ENCODE results near the gene BFSP2.
A peak's percentile ranks its signal among the peaks of the same experiment; 100 is the strongest.
"Not testable (repeated sequence)": the region's sequence is repeated elsewhere in the genome, so short reads cannot be mapped to it uniquely, and the experiment has no call there.

Gene BFSP2

DNA sequence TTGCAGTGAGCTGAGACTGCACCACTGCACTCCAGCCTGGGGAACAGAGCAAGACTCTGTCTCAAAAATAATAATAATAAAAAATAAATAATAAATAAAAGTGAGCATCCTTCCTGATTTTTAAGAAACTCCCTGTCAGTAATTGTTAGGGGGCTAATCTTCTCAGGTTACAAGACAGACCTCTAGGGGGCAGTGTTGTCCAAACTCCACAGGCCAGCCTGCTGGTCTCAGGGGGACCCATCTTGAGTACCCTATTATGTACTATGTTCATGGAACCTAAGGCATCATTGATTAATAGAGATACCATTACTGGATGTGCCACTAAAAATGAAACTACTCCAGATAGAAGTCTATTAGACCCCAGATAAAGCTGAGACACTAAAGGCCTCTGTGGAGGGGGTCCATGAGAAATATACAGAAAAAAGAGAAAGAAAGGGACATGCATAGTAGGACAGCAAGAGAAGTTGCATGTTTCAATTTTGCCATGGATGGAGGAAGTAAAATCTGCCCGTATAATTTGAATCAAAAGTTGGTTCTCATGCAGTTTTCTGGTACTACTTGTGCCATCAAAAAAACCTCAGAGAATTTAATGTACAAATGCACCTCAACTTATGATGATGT lies 88.2 kb downstream of the BFSP2 start:
- no peak for FAIRE-seq

DNA sequence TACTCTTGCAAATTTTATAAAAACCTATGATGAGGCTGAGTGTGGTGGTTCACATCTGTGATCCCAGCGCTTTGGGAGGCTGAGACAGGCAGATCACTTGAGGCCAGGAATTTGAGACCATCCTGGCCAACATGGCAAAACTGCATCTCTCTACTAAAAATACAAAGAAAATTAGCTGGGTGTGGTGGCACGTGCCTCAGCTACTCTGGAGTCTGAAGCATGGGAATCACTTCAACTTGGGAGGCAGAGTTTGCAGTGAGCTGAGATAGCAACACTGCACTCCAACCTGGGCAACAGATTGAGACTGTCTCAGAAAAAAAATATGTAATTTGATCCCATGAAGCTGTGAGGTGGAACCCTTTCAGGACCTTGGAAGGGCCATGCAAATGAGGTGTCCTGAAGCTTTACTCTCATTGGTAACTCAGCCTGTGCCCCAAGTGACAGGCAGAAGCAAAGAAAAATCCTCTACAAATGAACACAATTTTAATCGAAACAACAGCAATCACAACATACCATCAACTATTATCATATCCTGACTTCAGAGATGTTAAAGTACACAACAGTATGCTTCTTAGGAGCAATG lies 89.0 kb downstream of the BFSP2 start:
- no peak for FAIRE-seq

DNA sequence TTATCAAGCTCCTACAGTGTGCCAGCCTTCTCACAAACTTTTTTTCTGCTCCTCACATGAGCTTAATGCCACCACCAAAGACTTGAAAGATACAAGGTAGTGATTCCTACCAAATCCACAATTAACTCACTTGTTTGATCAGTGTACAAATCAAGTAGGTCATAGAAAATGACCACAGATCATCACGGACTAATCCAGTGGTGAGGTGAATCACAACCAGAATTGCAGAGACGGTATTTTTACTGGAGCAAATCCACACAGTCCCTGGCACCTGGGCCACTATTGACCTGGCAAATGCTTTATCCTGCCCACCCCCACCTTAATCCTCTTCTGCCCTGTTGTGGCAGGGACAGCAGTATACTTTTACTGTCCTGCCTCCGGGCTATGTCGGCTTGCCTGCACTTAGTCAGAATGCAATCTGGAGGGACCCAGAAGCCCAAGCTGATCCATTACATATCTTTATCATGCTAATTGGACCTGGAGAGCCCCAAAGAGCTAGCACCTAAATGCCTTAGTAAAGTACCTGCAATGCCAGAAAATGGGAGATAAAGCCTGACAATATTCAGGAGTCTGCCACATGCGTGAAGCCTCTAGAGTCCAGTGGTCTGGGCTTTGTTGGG lies 89.7 kb downstream of the BFSP2 start:
- FAIRE-seq: no peak

DNA sequence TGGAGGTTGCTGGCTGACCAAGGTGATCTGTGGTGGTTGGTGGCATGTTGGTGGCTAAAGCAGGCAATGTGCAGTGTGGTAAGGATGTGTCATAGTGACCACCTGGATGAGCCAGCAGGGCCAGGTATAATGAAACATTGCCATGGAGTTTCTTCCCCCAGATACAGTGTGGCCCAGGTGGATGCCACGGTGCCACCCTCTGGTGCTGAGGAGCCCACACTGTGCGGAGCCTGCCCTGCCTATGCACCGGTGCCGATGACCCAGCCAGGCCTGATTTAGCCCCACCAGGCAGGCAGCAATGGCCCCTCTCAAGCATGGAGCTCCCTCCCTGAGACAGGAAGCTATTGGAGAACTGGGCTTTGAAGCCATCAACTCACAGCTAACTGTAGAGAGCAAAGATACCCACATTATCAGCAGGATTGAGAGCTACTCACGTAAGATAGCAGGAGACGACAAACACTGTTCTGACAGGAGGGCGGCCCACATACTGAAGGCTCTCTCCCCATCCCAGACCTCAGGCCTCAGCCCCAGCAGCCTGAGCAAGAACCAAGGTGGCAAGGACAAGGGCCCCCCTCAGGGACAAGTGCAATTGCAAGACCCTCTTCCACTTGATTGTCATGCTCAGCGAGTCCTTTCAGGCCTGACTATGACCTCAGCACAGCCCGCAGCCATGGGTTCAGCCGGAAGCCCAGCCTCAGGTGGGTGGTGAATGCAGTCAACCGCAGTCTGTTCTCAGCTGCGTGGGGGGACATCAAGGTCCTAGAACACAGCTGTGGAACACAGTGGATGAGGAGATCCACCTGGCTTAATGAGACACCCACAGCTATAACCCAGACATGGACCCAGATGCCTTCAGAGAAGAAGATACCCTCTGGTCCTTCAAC lies 90.9 kb downstream of the BFSP2 start:
- FAIRE-seq: no peak

DNA sequence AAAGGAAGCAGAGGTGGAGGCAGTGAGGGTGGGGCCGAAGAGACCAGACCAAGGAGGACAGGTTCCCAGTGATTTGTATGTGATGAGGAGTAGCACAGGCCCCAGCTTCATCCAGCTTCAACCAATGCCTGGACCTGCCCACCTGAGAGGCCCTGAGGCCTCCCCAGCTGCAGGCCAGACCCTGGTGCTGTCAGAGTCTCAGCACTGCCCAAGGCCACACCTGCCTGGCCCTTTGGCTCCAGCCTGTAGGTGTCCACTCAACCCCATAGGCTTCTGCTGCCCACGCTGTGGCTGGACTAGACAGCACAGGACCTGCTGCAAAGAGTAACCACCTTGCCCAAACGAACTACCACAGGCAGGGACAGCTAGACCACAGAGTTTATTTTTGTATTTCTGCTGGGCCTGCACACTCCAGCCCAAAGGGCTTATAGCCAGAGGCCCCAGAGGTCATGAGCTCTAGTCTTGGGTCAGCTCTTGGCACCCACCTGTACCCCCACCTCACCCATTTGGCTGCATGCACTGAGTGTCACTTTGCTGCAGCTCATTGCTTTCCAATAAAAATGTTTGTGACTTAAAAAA lies 91.7 kb downstream of the BFSP2 start:
- FAIRE-seq: no peak

DNA sequence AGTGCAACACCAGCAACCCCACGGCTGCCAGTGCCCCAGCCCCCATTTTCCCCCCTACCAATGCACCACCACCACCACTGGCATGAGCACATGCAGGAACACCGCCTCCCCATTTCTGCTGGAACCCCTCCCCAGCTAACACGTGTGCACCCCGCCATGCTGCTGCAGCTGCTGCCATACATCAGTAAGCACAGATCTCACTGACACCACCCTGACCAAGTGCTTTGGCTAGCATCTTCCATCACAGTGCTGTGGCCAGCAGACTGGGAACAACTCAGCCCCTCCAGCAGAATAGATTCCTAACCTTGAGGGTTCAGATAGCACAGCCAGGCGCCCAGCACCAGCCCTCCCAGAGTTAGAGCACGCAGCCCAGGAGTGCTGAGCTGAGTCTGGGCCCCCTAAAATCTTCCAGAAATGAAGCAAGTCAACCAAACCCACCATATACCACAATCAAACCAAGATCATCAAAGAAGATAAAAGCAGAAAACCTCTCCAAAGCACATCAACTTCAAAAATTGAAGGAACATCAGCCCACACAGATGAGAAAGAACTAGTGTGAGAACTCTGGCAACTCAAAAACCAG lies 92.4 kb downstream of the BFSP2 start:
- no peak for FAIRE-seq

DNA sequence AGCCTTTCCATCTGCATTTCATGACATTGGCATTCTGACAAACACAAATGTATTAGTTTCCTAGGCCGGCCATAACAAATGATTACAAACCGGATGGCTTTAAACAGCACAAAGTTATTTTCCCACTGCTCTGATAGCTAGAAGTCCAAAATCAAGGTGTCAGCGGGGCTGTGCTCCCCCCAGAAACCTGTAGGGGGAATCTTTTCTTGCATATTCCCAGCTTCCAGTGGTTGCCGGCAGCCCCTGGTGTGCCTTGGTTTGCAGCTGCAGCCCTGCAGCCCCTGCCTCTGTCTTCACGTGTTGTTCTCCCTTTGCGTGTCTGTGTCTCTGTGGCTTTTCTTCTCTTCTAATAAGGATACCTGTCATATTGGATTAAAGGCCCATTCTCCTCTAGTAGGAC lies 94.6 kb downstream of the BFSP2 start:
- no peak for FAIRE-seq

DNA sequence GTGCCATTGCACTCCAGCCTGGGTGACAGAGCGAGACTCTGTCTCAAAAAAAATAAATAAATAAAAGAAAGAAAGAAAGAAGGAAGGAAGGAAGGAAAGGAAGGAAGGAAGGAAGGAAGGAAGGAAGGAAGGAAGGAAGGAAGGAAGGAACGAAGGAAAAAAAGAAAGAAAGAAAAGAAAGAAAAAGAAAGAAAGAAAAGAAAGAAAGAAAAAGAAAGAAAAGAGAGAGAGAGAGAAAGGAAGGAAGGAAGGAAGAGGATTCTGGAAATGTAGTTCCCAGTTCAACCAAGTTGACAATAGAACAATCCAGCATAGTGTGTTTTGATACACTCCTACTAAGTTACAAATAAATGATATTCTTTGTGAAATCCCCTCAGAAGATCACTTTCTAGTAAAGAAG lies 102.7 kb downstream of the BFSP2 start:
- FAIRE-seq: not testable (repeated sequence)

DNA sequence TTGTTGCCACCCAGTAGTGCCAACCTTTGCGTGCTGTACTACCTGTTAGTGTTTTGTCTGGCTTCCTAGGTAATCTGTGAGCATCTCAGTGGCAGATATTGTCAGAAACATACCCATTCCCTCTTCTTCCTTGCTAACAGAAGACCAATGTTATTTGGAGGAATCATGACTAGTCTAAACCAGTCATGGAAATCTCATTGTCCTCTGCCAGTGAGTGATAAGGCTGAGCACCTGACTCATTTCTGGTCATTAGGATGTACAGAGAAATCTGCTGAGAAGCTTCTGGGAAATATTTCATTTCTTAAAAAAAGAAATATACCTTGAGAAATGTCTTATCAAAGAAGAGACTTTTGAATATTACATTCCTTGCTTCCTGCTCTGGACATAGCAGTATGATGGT lies 103.6 kb downstream of the BFSP2 start:
- no peak for FAIRE-seq

DNA sequence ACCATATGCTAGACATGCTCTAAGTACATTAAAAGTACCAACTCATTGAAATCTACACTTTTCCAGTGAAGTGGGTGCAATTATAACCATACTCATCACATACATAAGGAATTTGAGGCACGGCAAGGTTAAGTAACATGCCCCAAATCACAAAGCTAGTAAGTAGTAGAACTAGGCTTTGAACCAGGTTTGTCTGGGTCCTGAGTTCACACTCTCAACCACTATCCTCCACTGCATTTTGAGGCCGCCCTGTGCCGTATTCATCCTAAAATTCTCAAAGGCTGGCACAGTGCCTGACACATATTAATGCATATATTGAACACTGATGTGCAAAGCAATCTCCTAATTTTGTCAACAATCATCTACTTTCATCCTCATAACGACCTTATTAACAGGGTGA lies 104.9 kb downstream of the BFSP2 start:
- FAIRE-seq: no peak

DNA sequence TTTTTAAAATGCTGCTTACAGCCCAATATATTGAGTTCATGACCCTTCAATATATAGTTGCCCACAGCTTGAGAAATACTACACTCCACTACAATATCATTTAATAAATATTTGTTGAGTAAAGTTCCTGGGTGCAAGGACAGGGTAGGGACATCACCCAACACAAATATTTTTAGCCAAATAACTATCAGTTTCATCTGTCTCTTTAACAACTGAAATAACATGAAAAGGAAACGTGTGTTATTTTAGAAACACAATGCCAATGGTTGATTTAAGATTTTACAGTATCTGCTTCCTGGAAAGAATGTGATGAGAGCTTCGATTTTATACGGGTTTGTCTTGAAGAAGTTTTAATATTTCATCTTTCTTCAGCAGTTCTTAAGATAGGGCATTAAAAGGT lies 106.0 kb downstream of the BFSP2 start:
- no peak for FAIRE-seq

DNA sequence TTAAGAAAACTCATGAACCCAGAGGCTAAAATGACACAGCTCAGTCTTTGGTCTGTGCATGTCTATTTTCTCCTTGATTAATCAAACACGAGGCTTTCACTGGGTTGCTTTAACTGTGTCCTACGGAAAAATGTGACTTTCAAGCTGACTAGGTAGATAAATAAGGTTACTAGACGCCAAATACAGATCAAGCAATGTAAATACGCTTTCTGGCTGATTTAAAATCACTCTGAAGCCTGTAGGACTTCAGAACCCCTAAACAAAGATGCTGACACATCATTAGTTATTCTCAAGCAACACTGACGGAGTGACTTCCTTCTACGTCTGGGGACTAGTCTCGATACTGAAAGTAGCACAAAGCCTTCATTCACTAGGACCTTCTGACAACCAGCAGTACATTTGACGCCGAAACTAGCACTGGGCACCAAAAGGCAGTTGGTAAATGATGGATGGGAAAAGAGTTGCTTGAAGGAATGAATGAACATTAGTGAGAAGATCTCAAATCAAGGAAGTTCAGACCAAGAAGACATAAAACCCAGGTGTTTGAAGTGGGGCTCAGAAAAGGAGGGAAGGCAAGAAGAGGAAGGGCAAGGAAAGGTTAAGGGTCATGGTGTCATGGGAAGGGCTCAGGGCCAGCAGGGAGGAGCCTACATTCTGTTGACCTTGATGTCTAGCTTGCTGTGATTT lies 106.5 kb downstream of the BFSP2 start:
- FAIRE-seq: peak; percentile 24

DNA sequence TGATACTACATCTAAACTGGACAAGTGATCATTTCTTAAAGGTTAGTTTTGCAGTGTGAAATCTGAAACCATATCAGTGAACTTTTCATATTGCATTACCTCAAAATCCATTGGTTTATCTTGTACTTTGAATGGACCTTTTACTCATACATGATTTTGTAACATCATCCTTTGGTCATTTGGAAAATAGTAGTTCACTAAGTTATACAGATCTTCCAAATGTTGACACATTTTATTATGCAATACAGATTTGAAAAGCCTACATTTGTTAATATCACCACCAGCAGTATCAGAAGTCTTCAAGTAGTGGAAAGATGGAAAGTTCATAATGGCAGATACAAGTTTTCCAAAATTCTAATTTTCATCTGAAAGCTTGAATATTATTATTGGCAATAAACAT lies 109.6 kb downstream of the BFSP2 start:
- no peak for FAIRE-seq

DNA sequence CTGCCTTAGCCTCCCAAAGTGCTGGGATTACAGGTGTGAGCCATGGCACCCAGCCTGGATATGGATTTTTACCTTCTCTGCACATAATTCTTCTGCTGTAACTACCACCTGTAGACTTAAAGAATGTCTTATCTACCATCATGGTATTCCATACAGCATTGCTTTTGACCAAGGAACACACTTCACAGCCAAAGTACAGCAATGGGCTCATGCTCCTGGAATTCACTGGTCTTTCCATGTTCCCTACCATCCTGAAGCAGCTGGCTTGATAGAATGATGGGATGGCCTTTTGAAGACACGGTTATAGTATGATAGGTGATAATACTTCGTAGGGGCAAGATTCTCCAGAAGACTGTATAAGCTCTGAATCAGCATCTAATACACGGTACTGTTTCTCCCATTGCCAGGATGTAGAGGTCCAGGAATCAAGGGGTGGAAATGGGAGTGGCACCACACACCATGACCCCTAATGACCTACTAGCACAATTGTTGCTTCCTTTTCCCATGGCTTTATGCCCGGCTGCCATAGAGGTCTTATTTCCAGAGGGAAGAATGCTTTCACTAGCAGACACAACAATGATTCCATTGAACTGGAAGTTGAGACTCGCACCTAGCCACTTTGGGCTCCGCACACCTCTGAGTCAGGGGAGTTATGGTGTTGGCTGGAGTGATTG lies 112.7 kb downstream of the BFSP2 start:
- FAIRE-seq: no peak

DNA sequence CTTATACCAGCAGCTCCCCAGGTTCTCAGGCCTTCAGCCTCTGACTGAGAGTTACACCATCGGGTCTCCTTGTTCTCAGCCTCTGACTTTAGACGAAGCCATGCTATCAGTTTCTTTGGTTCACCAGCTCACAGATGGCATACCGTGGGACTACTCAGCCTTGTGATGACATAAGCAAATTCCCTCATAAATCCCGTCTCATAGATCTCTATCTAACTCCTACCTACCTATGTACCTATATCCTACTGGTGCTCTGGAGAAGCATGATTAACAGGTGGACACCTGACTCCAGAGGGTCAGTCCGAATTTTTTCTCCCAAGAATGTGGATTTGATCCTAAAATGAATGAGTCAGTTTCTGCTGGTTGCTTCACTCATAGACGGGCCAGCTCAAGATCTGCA lies 114.6 kb downstream of the BFSP2 start:
- no peak for FAIRE-seq

DNA sequence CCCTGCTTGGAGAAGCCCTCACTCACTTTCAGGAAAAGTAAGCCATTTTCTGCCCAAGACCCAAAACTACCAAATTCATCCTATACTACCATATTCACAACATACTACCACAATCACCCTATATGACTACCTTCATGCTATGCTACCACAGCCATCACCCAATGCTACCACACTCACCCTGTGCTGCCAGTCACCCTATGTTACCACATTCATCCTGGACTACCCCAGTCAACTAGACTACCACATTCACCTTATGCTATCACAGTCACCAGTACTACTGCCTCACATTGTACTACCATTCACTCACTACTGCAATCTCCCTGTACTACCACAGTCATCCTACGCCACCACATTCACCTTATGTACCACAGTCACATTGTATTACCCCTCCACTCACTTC lies 115.3 kb downstream of the BFSP2 start:
- FAIRE-seq: no peak

DNA sequence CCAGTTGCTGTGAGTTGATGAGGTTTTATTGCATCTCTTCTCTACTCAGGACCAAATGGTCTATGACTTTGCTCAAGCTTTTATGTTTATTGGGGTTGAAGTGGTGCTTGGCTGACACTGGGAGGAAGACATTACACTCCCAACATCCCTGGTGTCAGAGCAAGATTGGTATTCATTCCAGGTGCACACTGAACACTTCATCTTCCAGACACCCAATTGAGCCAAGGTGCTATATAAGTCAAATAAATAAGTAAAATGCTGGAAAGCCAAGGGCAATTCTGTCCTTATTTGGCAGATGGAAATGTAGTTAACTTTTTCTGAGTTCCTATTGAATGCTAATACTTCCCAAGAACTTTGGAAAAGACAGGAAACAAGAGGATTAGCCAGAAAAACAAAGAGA lies 120.4 kb downstream of the BFSP2 start:
- FAIRE-seq: no peak

DNA sequence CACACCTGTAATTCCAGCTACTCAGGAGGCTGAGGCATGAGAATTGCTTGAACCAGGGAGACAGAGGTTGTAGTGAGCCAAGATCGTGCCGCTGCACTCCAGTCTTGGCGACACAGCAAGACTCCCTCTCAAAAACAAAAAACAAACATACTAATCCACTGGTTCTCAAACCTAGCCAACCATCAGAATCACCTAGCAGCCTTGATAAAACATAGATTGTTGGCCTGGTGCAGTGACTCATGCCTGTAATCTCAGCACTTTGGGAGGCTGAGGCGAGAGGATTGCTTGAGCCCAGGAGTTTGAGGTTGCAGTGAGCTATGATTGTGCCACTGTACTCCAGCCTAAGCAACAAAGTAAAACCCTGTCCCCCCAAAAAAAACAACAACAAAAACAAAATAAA lies 121.1 kb downstream of the BFSP2 start:
- not testable (repeated sequence) for FAIRE-seq

DNA sequence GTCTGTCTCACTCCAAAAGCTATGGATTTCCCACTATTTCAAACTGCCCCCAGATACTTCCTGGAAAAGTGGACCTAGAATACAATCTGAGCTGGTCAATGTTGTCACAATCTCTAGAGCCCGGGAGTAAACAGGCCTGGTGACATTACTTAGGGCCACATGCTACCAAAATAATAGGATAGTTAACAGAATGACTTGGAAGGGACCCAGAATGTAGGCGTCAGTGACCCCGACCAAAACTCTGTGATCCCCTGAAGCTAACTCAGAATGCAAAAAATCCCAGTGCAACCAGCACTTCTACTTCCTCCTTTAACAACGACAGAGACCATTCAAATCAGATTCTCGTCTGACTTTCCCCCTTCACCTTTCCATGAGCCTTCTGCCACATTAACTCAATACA lies 122.1 kb downstream of the BFSP2 start:
- no peak for FAIRE-seq

DNA sequence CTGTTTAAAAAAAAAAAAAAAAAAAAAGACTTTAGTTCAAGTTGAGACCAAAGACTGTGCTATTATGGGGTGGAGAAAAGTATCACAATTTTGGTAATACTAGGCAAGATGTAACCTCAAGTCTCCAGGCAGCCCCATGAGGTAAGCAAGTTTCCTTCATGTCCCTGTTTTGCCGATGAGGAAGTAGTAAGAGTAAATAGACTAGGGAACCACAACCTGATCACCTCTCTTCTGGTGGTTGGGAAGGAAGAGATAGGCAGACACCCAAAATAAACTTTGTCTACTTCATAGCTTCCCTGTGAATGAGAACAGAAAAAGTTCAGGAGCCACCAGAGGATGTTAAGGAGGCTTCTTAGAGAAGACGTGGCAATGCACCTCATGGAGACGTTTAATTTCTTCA lies 123.9 kb downstream of the BFSP2 start:
- FAIRE-seq: not testable (repeated sequence)
